HG02642 (cell line): ENCODE results near the gene CBFA2T3.
"Not testable (repeated sequence)": the region's sequence is repeated elsewhere in the genome, so short reads cannot be mapped to it uniquely, and the experiment has no call there.

Source experiments
- ATAC-seq: cut with Tn5 transposase; IDR thresholded peaks from one replicate; pipeline ENCODE4 v1.9.1; 2021; ENCODE audit warnings: mild to moderate bottlenecking; ENCODE audit not compliant: unreplicated experiment, poor library complexity

The CBFA2T3 gene

DNA sequence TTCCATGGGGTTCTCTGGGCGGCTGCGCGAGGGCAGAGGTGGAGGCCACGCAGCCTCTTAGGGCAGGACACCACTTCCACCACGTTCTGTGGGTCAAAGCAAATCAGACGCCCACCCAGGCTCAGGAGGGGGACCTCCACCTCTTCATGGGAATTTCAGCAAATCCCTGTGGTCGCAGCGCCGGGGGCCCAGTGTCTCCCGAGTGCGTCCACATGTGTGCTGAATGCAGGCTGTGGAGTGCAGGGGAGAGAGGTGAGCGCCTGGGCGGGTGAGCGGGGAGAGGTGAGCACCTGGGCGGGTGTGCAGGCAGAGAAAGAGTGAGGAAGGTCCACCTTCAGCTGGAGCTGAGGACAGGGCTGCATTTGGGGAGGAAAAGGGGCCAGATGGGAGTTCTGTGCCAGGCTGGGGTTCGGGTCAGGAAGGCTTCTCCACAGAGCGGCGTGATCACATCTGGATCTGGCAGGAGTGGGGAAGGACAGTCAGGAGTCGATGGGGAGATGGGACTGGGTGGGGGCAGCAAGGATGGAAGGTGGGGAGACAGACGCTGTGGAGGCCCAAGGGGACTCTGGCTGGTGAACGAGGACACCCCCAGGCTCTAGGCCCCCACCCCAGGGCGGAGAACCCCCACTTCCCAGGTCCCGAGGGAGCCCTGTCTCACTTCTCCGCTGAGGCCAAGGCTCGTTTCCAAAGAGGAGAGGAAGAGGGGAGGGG lies 36.8 kb upstream of the CBFA2T3 start:
- ATAC-seq = no peak

DNA sequence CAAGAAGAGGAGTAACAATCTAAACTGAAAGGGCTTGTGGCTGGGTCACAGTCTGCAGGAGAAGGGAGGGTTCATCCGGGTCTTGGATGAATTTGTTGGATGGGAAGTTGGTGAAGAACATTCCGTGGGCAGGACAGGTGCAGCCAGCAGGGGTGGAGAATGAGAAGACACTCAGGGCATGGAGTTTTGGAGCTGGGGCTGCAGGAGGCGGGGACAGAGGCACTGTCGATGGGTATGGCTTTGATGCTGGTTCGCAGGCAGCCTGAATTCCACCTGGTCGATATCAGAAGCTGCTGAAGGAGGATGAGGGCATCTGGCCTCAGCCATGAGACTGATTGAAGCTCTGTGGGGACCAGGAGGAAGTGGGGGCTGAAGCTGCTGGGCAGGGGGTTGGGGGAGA lies 36.1 kb upstream of the CBFA2T3 start:
- no peak for ATAC-seq

DNA sequence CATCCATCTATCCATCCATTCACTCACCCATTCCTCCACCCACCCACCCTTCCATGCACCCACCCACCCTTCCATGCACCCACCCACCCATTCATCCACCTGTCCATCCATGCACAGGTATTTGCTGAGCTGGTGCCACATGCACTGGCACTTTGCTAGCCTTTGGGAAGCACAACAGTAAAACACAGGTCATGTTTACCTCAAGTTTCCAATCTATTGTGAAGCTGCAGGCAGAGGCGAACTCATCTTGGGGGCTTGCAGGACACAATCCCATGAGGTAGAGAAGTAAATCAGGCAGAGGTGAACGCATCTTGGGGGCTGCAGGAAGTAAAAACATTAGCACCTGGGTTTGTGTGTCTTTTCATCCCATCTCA lies 35.6 kb upstream of the CBFA2T3 start:
- no peak for ATAC-seq

DNA sequence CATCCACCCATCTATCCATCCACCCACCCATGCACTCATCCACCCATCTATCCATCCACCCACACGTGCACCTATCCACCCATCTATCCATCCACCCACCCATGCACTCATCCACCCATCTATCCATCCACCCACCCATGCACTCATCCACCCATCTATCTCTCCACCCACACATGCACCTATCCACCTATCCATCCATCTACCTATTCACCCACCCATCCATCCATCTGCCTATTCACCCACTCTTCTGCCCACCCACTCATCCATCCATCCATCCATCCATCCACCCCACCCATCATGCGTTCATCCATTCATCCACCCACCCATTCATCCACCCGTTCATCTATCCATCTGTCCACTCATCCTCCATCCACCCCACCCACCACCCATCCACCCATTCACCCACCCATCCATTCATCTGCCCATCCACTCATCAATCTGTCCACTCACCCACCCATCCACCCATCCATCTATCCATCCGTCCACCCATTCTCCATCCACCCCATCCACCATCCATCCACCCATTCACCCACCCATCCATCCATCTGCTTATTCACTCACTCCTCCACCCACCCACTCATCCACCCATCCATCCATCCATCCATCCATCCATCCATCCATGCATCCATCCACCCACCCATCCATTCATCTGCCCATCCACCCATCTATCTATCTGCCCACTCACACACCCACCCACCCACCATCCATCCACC lies 35.1 kb upstream of the CBFA2T3 start:
- no peak for ATAC-seq

DNA sequence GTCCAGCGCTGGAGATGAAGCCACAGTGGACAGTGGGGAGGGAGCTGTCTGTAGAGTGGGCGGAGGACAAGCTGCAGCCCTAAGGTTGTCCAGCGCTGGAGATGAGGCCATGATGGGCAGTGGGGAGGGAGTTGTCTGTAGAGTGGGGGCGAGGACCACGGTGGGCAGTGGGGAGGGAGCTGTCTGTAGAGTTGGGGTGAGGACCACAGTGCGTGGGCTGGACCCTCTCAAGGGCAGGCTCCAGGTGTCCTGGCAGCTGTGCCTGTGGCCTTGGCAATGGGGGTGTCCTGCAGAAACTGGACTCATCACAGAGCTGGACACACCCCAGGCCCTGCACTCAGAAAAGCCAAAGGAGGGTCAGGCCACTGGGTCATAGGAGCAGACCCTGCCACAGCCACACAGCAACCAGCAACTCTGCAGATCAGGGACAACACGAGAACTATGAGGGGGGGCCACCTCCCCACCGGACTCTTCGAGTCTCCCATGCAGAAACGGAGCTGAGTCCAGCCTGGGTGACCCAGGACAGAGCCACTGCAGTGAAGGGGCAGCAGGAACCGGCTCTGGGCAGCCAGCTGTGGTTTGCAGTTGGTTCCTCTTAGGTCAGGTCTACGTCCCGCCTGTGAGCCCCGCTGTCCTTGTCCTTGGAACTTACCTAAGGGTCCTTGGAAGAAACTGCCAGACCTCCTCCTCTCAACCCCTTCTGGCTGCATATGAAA lies 33.4 kb upstream of the CBFA2T3 start:
- no peak for ATAC-seq

DNA sequence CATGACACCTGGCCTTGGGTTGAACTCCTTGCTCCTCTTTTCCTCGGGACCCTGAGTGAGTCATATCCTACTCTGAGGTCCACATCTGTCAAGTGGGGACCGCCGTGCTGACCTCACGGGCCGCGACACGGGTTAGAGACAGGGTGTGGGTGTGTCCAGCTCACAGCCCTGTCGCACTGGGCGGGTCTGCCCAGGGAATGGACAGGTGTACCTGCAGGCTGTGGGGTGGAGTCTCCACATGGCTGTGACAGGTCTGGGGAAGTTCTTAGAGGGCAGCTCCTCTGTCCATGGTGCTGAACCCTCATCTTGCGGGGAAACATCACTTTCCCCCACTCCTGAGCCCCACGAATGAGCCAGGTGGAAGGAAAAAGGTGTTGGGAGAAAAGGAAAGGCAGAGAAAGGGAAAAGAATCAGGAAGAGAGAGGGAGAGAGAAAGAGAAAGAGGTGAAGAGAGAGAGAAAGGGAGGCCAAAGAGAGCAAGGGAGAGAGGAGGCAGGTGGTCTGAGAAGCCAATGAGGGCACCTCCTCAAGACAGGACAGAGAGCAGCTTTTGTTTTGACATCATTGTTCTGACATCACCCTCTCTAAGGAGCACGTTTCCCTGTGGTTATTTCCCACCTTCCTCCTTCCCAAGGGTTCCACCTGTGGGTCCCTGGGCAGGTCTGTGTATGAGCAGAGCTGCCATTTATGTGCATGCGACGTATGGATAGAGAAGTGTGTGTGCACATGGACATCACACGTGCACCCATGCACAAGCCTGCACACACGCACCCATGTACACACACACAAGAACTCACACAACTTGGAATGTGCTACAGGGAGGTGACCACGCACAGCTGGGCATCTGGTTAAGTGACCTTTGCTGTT lies 32.6 kb upstream of the CBFA2T3 start:
- ATAC-seq = no peak

DNA sequence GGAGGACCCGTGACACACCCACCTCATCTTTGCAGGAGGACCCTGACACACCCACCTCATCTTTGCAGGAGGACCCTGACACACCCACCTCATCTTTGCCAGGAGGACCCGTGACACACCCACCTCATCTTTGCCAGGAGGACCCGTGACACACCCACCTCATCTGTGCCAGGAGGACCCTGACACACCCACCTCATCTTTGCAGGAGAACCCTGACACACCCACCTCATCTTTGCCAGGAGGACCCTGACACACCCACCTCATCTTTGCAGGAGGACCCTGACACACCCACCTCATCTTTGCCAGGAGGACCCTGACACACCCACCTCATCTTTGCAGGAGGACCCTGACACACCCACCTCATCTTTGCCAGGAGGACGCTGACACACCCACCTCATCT lies 31.8 kb upstream of the CBFA2T3 start:
- ATAC-seq = not testable (repeated sequence)

DNA sequence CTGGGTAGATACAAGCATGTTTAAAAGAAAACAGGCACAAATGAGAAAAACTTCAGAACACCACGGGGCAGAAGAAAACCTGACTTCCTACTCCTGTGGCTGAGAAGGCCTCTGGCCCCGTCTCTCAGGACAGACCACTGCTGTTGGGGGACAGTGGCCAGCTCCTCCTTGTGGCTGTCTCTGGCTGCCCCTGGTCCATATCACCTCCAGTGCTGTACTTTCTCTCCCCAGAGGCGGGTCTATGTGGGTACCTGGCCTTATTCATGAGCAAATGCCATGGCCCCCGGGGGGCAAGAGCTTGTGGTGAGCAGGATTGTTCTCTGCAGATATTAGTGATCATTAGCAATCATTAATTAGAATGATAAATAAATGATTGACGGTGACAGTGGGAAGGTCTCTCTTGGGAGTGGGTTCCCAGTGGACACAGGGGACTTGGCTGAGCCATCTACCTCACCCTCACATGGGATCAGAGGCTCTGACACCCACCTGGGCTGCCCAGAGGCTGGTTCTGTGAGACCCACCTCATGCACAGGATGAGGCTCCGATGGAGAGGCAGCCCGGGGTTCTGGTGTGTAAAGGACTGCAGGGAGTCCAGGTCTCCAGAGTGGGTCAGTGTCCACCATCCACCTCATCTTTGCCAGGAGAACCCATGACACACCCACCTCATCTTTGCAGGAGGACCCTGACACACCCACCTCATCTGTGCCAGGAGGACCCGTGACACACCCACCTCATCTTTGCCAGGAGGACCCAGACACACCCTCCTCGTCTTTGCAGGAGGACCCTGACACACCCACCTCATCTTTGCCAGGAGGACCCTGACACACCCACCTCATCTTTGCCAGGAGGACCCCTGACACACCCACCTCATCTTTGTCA lies 30.6 kb upstream of the CBFA2T3 start:
- ATAC-seq = no peak

DNA sequence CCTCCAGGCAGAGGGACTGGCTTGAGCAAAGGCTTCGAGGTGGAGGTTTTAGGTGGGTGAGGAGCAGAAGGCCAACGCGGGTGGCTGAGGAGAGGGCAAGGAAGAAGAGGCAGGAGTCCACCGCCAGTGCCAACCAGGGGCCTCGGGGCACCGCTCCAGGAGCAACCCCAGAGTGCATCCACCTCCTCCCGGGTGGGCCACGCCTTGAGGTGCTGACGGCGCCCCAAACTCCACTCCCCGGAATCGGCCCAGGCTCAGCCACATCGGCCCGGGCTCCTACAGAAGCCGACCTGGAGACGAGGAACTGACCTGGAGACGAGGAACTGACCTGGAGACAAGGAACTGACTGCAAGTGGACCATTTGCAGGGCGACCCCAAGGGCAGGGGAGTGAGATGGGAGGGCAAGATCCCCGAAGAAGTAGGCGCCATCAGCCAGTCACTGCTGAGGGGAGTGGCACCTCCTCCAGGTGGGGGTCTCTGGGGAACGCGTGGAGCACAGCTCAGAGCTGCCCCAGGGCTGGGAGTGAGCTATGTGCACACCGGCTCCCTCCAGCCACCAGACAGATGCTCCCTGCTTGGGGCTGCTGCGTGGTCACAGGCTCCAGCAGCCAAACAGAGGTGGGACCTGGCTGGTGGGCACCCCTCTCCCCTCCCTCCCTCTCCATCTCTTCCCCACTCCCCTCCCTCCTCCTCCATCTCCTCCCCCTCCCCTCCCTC lies 29.2 kb upstream of the CBFA2T3 start:
- no peak for ATAC-seq

DNA sequence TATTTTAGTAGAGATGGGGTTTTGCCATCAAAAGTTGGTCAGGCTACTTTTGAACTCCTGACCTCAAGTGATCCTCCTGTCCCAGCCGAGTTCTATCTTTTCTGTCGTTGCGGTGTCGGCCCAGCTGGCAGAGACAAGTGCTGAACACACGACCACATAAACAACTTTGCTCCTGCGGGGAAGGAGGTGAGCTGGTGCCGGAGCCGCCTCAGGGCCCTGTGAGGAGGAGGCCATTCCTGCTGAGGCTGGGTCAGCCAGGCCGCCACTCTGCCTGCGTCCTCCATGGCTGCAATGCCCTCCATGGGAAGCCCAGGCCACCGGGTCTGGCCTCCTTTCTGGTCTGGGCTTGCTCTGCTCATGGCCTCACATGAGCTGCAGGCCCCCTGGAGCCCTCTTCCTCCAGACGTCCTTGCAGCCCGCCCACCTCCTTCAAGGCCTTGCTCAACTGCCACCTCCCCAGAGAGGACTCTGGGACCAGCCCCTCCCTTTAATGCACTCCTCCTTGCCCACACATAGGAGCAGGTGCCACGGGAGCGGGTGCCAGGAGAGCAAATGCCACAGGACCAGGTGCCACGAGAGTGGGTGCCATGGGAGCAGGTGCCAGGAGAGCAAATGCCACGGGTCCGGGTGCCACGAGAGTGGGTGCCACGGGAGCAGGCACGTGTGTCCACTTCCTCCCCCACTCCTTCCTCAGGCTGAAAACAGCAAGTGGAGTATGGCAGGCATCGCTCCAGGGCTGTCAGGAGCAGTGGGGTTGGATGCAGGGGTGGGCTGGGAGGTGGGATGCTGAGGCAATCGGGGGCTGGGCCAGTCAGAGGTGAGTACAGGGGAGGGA lies 28.4 kb upstream of the CBFA2T3 start:
- ATAC-seq = no peak

DNA sequence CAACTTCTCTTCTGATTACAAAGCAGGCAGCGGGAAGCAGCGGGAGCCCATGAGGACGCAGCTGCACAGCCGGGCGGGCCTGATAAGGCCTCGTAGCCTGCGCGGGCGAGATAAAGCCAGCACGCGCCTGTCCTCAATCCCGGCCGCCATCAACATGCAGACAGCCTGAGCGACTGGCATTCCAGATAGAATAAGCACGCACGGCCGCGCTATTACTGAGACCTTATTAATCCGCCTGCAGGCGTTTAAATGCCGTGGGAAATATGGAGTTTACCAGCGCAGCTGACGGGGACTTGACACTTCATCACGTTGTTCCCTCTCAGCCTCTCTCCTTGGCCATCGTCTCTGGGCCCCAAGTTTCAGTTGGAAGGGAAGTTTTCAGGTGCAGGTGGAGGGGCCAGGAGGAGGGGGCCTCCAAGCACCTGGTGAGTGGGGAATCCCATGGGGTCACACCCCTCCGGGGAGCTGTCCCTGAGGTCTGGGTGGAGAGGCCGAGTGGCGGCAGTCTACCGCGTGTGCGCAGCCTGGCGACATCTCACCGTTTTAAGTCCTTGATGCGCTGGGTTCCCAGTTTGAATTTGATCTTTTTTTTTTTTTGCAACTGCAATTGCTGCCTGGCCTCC lies 27.3 kb upstream of the CBFA2T3 start:
- no peak for ATAC-seq

DNA sequence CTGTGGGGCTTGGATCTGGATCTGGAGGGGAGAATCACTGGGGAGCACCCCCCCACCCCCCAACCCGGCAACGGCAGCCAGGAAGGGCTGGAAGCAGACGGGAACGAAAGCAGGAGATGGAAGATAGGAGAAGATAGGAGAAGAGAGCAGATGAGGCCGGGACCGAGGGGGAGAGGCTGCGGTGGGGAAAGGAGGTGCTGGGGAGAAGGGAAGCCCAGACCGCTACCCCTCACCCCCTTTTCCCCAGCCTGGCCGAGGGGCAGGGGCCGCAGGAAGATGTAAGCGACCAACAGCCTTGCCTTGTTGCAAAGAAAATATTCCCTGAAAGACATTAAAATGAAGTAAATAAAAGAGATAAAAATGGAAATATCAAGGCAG lies 26.8 kb upstream of the CBFA2T3 start:
- no peak for ATAC-seq

DNA sequence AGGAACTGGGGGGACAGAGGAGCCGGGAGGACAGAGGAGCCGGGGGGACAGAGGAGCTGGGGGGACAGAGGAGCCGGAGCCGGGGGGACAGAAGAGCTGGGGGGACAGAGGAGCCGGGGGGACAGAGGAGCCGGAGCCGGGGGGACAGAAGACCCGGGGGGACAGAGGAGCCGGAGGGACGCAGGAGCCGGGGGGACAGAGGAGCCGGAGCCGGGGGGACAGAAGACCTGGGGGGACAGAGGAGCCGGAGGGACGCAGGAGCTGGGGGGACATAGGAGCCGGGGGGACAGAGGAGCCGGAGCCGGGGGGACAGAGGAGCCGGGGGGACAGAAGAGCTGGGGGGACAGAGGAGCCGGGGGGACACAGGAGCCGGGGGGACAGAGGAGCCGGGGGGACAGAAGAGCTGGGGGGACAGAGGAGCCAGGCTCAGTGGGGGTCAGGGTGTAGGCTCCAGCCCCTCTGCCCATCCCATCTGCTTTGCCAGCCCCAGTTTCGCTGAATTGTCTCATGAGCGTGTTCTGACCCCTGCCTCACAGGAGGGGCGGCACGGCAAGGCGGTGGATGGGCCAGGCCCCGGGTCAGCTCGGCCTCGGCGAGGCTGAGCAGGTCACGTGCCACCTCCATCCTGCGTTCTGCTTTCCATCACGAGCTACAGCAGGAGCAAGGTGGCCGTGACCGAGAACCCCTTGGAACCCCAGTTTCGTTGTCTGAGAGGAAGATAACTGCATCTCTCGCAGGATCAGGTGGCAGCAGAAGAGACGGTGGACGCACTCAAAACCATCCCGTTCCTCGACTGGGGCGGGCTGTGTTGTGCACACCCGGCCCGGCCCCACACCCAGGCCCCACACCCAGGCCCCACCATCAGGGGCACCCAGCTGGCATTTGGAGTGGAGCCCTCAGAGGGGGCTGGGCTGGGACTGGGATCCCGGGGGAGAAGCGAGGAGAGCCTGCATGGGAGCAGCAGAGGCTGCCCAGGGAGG lies 26.1 kb upstream of the CBFA2T3 start:
- no peak for ATAC-seq

DNA sequence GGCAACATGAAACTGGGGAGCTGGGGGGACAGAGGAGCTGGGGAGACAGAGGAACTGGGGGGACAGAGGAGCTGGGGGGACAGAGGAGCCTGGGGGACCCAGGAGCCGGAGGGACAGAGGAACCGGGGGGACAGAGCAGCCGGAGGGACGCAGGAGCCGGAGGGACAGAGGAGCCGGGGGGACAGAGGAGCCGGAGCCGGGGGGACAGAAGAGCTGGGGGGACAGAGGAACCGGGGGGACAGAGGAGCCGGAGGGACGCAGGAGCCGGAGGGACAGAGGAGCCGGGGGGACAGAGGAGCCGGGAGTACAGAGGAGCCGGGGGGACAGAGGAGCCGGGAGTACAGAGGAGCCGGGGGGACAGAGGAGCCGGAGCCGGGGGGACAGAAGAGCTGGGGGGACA lies 25.1 kb upstream of the CBFA2T3 start:
- not testable (repeated sequence) for ATAC-seq

DNA sequence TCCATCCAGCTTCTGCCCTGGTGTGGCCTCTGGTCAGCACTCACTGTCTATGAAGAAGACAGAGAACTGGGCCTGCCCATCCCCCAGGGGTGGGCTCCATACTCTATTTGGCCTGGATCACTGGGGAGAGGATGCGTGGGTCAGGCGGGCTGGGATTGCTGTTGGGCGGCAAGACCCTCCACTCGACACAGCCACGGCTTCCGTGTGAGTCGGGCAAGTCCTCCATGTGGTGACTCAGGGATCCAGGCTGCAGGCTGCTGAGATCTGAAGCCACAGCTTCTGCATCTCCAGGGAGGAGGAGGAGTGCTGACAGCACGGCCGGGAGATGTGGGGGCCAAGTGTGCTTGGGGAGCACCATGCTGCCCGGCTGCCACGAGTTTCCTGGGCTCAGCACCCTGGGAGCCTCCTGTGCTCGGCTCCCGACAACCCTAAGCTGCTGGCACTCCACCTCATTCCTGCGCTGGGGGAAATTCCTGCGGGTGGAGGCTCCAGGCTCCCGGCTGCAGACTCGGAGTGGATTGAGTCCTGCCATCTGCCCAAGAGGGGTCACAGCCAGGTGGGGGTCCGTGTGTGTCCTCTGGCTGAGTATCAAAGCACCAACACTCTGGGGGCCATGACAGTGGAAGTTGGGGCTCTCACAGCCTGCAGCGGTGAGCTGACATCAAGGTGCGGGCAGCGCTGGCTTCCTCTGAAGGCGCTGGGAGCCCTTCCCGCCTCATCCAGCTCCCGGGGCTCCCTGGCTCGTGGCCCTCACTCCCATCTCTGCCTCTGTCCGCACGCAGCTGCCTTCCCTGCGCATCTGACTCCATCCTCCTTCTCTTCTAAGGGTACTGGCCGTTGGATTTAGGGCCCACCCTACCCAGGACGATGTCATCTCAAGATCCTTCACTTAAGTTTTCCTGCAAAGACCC lies 24.4 kb upstream of the CBFA2T3 start:
- no peak for ATAC-seq
